HFF-Myc (cell line): ENCODE data around the gene BHLHA9.
"Not testable (repeated sequence)": the region's sequence is repeated elsewhere in the genome, so short reads cannot be mapped to it uniquely, and the experiment has no call there.

ENCODE experiments used
- DNase-seq: peaks from one replicate; pipeline ENCODE4 v3.0.0-alpha.2; 2011; ENCODE audit warnings: low read depth; ENCODE audit errors: extremely low read depth
- H3K4me3 ChIP-seq: replicated peaks from 2 replicates; pipeline ENCODE4 v1.5.1; 2011; ENCODE audit warnings: low read depth, mild to moderate bottlenecking, control low read depth, low read length
- TF ChIP-seq, protein P1 (sequence below): IDR thresholded peaks from 2 replicates; pipeline ENCODE4 v1.5.1; 2012; ENCODE audit warnings: mild to moderate bottlenecking, low read depth, low read length, control low read depth; ENCODE audit errors: missing control alignments

Gene BHLHA9

GRCh38 chr17:1304962-1305563, 34.8 kb downstream of the BHLHA9 start:
- H3K4me3 ChIP-seq: no peak overlapping the region
- TF ChIP-seq, protein P1, sequence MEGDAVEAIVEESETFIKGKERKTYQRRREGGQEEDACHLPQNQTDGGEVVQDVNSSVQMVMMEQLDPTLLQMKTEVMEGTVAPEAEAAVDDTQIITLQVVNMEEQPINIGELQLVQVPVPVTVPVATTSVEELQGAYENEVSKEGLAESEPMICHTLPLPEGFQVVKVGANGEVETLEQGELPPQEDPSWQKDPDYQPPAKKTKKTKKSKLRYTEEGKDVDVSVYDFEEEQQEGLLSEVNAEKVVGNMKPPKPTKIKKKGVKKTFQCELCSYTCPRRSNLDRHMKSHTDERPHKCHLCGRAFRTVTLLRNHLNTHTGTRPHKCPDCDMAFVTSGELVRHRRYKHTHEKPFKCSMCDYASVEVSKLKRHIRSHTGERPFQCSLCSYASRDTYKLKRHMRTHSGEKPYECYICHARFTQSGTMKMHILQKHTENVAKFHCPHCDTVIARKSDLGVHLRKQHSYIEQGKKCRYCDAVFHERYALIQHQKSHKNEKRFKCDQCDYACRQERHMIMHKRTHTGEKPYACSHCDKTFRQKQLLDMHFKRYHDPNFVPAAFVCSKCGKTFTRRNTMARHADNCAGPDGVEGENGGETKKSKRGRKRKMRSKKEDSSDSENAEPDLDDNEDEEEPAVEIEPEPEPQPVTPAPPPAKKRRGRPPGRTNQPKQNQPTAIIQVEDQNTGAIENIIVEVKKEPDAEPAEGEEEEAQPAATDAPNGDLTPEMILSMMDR: no peak
- DNase-seq: no peak

DNA sequence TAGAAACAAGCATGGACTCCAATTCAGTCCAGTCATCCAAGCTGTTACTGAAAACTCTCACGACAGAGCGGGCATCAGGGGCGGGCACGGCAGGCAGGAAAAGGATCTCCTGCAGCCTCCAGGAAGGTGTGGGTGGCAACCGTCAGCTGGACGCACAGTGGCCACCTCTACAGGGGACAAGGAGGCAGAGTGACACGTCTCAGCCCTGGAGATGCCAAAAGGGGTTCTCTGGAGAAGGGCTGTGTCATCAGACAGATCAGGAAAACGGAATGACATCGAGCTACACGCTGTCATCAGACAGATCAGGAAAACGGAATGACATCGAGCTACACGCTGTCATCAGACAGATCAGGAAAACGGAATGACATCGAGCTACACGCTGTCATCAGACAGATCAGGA, 37.6 kb downstream of the BHLHA9 start:
- not testable (repeated sequence) for H3K4me3 ChIP-seq, DNase-seq

GRCh38 chr17:1312261-1312870, 42.1 kb downstream of the BHLHA9 start:
- TF ChIP-seq, protein P1: no peak
- H3K4me3 ChIP-seq: no peak overlapping the region
- no peak for DNase-seq

GRCh38 chr17:1313270-1314005, 43.2 kb downstream of the BHLHA9 start:
- TF ChIP-seq, protein P1: no peak
- no peak overlapping the region for H3K4me3 ChIP-seq
- DNase-seq: no peak

GRCh38 chr17:1315409-1315808, 45.2 kb downstream of the BHLHA9 start:
- TF ChIP-seq, protein P1: no peak
- H3K4me3 ChIP-seq: no peak overlapping the region
- DNase-seq: no peak

- DNase-seq: no peak
- H3K4me3 ChIP-seq: no peak overlapping the region
- TF ChIP-seq, protein P1: no peak
These were observed 45.7 kb downstream of the BHLHA9 start for GRCh38 chr17:1315891-1316403.
